HepG2 (cell line): Measurements from ENCODE around the gene PIANP. TPM values are rescaled to one million over a fixed set of nuclear protein-coding genes. Genes with fewer than 3 reads are reported as not detected.
A peak's percentile ranks its signal among the peaks of the same experiment; 100 is the strongest.

Experiments
- AKAP8 ChIP-seq: sonication (generic); formaldehyde crosslinking; IDR thresholded peaks from 2 replicates; pipeline ENCODE4 v1.5.1; 2020; ENCODE audit warnings: mild to moderate bottlenecking, missing genetic modification reagents
- CREB1 ChIP-seq, 2 experiments: fragments of 450-650 bp in 1 of 2; IDR thresholded peaks; 2 replicates each; pipeline ENCODE4 v1.6.1; 2016 to 2017; ENCODE audit warnings: control low read depth in 1 of 2, mild to moderate bottlenecking in 1 of 2, missing compliant biosample characterization in 1 of 2, missing genetic modification characterization in 1 of 2
- CTCF ChIP-seq: sonication (generic); formaldehyde crosslinking; IDR thresholded peaks from 2 replicates; pipeline ENCODE4 v1.5.0; 2020; ENCODE audit warnings: mild to moderate bottlenecking, missing genetic modification reagents, moderate library complexity
- EHMT2 ChIP-seq: fragments of 200-600 bp; sonication (generic); IDR thresholded peaks from 2 replicates; pipeline ENCODE4 v1.7.0; 2017; ENCODE audit warnings: antibody characterized with exemption, low read depth, low read length, borderline replicate concordance
- MTF1 ChIP-seq: sonication (generic); formaldehyde crosslinking; IDR thresholded peaks from 2 replicates; pipeline ENCODE4 v1.5.0; 2020; ENCODE audit warnings: missing genetic modification reagents
- NFE2L2 ChIP-seq: fragments of 150-350 bp; IDR thresholded peaks from 2 replicates; pipeline ENCODE4 v1.6.1; 2014; ENCODE audit warnings: low read length
- NPAS2 ChIP-seq: sonication (generic); formaldehyde crosslinking; IDR thresholded peaks from 2 replicates; pipeline ENCODE4 v1.8.0; 2022; ENCODE audit warnings: mild to moderate bottlenecking, missing genetic modification reagents, borderline replicate concordance
- ZNF275 ChIP-seq: sonication (generic); formaldehyde crosslinking; IDR thresholded peaks from 2 replicates; pipeline ENCODE4 v1.8.0; 2022; ENCODE audit warnings: missing genetic modification reagents, mild to moderate bottlenecking, inconsistent platforms, borderline replicate concordance
- ZNF331 ChIP-seq: sonication (generic); formaldehyde crosslinking; IDR thresholded peaks from 2 replicates; pipeline ENCODE4 v1.4.0; 2020; ENCODE audit warnings: missing genetic modification reagents
- ZNF367 ChIP-seq: sonication (generic); formaldehyde crosslinking; IDR thresholded peaks from 2 replicates; pipeline ENCODE4 v1.4.0; 2020; ENCODE audit warnings: missing genetic modification reagents, borderline replicate concordance
- ZNF549 ChIP-seq: sonication (generic); formaldehyde crosslinking; IDR thresholded peaks from 2 replicates; pipeline ENCODE4 v1.5.0; 2020; ENCODE audit warnings: missing genetic modification reagents
- ZNF589 ChIP-seq: sonication (generic); formaldehyde crosslinking; conservative IDR thresholded peaks from 2 replicates; pipeline ENCODE4 v1.8.0; 2022; ENCODE audit warnings: mild to moderate bottlenecking, moderate library complexity, missing genetic modification reagents
- ZSCAN9 ChIP-seq: IDR thresholded peaks from 2 replicates; pipeline ENCODE4 v1.6.1; 2016; ENCODE audit warnings: borderline replicate concordance
- polyA plus RNA-seq, 8 experiments: library from polyadenylated mRNA; depleted of rRNA in 3 of 8; stranded (reverse) in 7 of 8; unstranded in 1 of 8; fragments of >200 nt; fragmentation: Illumina TruSeq in 4 of 8; extraction: Trizol in 4 of 8; gene quantifications; 2 replicates each; pipeline versions ENCODE4 v1.2.1 to v1.2.3, GENCODE V29; 2011 to 2016; ENCODE audit warnings: low read depth in 4 of 8, missing spikeins in 1 of 8, mixed read lengths in 1 of 8; ENCODE audit not compliant: insufficient read depth in 1 of 8
- total RNA-seq, 5 experiments: library from RNA; depleted of rRNA; stranded (reverse); fragments of >200 nt; fragmentation: Illumina TruSeq; extraction: Trizol; gene quantifications; 2 replicates each; pipeline ENCODE4 v1.2.3, GENCODE V29; 2016; ENCODE audit warnings: low read depth in 1 of 5
- TF ChIP-seq, protein P1 (sequence below): sonication (generic); formaldehyde crosslinking; IDR thresholded peaks from 2 replicates; pipeline ENCODE4 v1.8.0; 2022; ENCODE audit warnings: low read depth, missing genetic modification reagents
- TF ChIP-seq, protein P2 (sequence below): sonication (generic); formaldehyde crosslinking; IDR thresholded peaks from 2 replicates; pipeline ENCODE4 v1.4.0; 2020; ENCODE audit warnings: missing genetic modification reagents
- TF ChIP-seq, protein P3 (sequence below): IDR thresholded peaks from 2 replicates; pipeline ENCODE4 v1.6.1; 2016; ENCODE audit warnings: missing compliant biosample characterization, missing genetic modification reagents, borderline replicate concordance
- TF ChIP-seq, protein P4 (sequence below): sonication (generic); formaldehyde crosslinking; IDR thresholded peaks from 2 replicates; pipeline ENCODE4 v1.4.0; 2020; ENCODE audit warnings: missing genetic modification reagents

The PIANP gene
- total and polyA plus RNA-seq, 2 of the 13 experiments (the other 11 are each of a cell fraction or from before 2014, with no cell fraction given): not detected

GRCh38 chr12:6700646-6701051 is at the start of gene PIANP (continued):
- TF ChIP-seq ZNF331 (0 out of 2 replicates have a peak, but pooled peaks have one; percentile 23), ZNF549 (CRISPR knock-in tag) (no peak), MTF1 (CRISPR knock-in tag) (no peak), ZSCAN9 (CRISPR knock-in tag) (no peak), CTCF (CRISPR knock-in tag) (no peak), ZNF367 (CRISPR knock-in tag) (no peak), ZNF589 (CRISPR knock-in tag) (0 out of 2 replicates have a peak, but pooled peaks have one; percentile 34), CREB1 (IDR thresholded peaks at IDR 0.05) (no peak), CREB1 (CRISPR knock-in tag; IDR thresholded peaks at IDR 0.05) (no peak), AKAP8 (CRISPR knock-in tag) (no peak), NFE2L2 (no peak), NPAS2 (CRISPR knock-in tag) (no peak), ZNF275 (CRISPR knock-in tag) (no peak), EHMT2 (no peak)
- TF ChIP-seq, protein P1, sequence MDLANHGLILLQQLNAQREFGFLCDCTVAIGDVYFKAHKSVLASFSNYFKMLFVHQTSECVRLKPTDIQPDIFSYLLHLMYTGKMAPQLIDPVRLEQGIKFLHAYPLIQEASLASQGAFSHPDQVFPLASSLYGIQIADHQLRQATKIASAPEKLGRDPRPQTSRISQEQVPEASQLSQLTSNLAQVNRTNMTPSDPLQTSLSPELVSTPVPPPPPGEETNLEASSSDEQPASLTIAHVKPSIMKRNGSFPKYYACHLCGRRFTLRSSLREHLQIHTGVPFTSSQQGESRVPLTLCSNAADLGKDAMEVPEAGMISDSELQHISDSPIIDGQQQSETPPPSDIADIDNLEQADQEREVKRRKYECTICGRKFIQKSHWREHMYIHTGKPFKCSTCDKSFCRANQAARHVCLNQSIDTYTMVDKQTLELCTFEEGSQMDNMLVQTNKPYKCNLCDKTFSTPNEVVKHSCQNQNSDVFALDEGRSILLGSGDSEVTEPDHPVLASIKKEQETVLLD (CRISPR knock-in tag): 0 out of 2 replicates have a peak, but pooled peaks have one; percentile 22
- TF ChIP-seq, protein P2, sequence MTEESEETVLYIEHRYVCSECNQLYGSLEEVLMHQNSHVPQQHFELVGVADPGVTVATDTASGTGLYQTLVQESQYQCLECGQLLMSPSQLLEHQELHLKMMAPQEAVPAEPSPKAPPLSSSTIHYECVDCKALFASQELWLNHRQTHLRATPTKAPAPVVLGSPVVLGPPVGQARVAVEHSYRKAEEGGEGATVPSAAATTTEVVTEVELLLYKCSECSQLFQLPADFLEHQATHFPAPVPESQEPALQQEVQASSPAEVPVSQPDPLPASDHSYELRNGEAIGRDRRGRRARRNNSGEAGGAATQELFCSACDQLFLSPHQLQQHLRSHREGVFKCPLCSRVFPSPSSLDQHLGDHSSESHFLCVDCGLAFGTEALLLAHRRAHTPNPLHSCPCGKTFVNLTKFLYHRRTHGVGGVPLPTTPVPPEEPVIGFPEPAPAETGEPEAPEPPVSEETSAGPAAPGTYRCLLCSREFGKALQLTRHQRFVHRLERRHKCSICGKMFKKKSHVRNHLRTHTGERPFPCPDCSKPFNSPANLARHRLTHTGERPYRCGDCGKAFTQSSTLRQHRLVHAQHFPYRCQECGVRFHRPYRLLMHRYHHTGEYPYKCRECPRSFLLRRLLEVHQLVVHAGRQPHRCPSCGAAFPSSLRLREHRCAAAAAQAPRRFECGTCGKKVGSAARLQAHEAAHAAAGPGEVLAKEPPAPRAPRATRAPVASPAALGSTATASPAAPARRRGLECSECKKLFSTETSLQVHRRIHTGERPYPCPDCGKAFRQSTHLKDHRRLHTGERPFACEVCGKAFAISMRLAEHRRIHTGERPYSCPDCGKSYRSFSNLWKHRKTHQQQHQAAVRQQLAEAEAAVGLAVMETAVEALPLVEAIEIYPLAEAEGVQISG (CRISPR knock-in tag): peak; percentile 14; the same call in 1 of the 2 replicates
- TF ChIP-seq, protein P3, sequence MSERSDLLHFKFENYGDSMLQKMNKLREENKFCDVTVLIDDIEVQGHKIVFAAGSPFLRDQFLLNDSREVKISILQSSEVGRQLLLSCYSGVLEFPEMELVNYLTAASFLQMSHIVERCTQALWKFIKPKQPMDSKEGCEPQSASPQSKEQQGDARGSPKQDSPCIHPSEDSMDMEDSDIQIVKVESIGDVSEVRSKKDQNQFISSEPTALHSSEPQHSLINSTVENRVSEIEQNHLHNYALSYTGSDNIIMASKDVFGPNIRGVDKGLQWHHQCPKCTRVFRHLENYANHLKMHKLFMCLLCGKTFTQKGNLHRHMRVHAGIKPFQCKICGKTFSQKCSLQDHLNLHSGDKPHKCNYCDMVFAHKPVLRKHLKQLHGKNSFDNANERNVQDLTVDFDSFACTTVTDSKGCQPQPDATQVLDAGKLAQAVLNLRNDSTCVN: no peak
- TF ChIP-seq, protein P4, sequence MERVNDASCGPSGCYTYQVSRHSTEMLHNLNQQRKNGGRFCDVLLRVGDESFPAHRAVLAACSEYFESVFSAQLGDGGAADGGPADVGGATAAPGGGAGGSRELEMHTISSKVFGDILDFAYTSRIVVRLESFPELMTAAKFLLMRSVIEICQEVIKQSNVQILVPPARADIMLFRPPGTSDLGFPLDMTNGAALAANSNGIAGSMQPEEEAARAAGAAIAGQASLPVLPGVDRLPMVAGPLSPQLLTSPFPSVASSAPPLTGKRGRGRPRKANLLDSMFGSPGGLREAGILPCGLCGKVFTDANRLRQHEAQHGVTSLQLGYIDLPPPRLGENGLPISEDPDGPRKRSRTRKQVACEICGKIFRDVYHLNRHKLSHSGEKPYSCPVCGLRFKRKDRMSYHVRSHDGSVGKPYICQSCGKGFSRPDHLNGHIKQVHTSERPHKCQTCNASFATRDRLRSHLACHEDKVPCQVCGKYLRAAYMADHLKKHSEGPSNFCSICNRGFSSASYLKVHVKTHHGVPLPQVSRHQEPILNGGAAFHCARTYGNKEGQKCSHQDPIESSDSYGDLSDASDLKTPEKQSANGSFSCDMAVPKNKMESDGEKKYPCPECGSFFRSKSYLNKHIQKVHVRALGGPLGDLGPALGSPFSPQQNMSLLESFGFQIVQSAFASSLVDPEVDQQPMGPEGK (CRISPR knock-in tag): peak; percentile 57; the same call in 1 of the 2 replicates
